WTC11 (cell line): ENCODE measurements around the gene BCAS3. TPM values are rescaled to one million over a fixed set of nuclear protein-coding genes. Genes with fewer than 3 reads are reported as not detected.

Source experiments
- ATAC-seq: fragments of 200-7000 bp; cut with Tn5 transposase; 2 replicates; pipeline ENCODE4 v1.10.0; 2021; ENCODE audit warnings: mild to moderate bottlenecking, moderate library complexity
- CTCF ChIA-PET: fragments of 300-600 bp; sonication (Branson Sonifier 250); formaldehyde crosslinking; loops from one replicate; lab custom pipeline; 2021; ENCODE audit warnings: antibody characterized with exemption; lab: Charles Lee
- POLR2A ChIA-PET: fragments of 350-600 bp; sonication (Branson Sonifier 250); formaldehyde crosslinking; loops from one replicate; lab custom pipeline; 2021; ENCODE audit warnings: antibody characterized with exemption; lab: Charles Lee
- DNase-seq: peaks from one replicate; pipeline ENCODE4 v3.0.0; 2021; ENCODE audit warnings: low spot score
- H3K27ac Mint-ChIP-seq: 2 replicates; pipeline ENCODE4 v1.8.0; 2021; ENCODE audit warnings: mixed read lengths
- H3K27me3 Mint-ChIP-seq: 2 replicates; pipeline ENCODE4 v1.8.0; 2021; ENCODE audit warnings: low read depth, mild to moderate bottlenecking, moderate library complexity, mixed read lengths
- H3K36me3 Mint-ChIP-seq: 2 replicates; pipeline ENCODE4 v1.8.0; 2021; ENCODE audit warnings: mixed read lengths
- H3K4me1 Mint-ChIP-seq: 2 replicates; pipeline ENCODE4 v1.8.0; 2022; ENCODE audit warnings: mixed read lengths
- H3K4me3 Mint-ChIP-seq: 2 replicates; pipeline ENCODE4 v1.8.0; 2021; ENCODE audit warnings: mild to moderate bottlenecking, moderate library complexity, mixed read lengths
- H3K9me3 Mint-ChIP-seq: 2 replicates; pipeline ENCODE4 v1.8.0; 2021; ENCODE audit warnings: mixed read lengths
- AR ChIP-seq: fragments of 250-450 bp; sonication (Bioruptor Pico); IDR thresholded peaks from 2 replicates; pipeline ENCODE4 v1.9.0; 2021; ENCODE audit warnings: mild to moderate bottlenecking
- ATF2 ChIP-seq: sonication (generic); formaldehyde crosslinking; IDR thresholded peaks from 2 replicates; pipeline ENCODE4 v1.8.1; 2022; ENCODE audit warnings: low read depth, missing genetic modification reagents, borderline replicate concordance
- ETV6 ChIP-seq: sonication (generic); formaldehyde crosslinking; IDR thresholded peaks from 2 replicates; pipeline ENCODE4 v1.8.1; 2022; ENCODE audit warnings: mild to moderate bottlenecking, missing genetic modification reagents
- FOXP4 ChIP-seq: sonication (generic); formaldehyde crosslinking; IDR thresholded peaks from 2 replicates; pipeline ENCODE4 v1.8.0; 2022; ENCODE audit warnings: mild to moderate bottlenecking, missing genetic modification reagents
- GRHL2 ChIP-seq: fragments of 250-450 bp; sonication (Bioruptor Pico); IDR thresholded peaks from 2 replicates; pipeline ENCODE4 v1.8.0; 2022; ENCODE audit warnings: mild to moderate bottlenecking, moderate library complexity; ENCODE audit not compliant: insufficient replicate concordance, severe bottlenecking
- MYBL2 ChIP-seq: sonication (generic); formaldehyde crosslinking; IDR thresholded peaks from 2 replicates; pipeline ENCODE4 v1.8.1; 2023; ENCODE audit warnings: mild to moderate bottlenecking, moderate library complexity, missing genetic modification reagents
- PRRX2 ChIP-seq: fragments of 250-450 bp; sonication (Bioruptor Pico); IDR thresholded peaks from 2 replicates; pipeline ENCODE4 v1.8.0; 2021; ENCODE audit warnings: mild to moderate bottlenecking
- RELA ChIP-seq: sonication (generic); formaldehyde crosslinking; IDR thresholded peaks from 2 replicates; pipeline ENCODE4 v1.8.1; 2022; ENCODE audit warnings: missing genetic modification reagents, mild to moderate bottlenecking, borderline replicate concordance
- TEAD1 ChIP-seq: sonication (generic); formaldehyde crosslinking; IDR thresholded peaks from 2 replicates; pipeline ENCODE4 v1.8.0; 2022; ENCODE audit warnings: mild to moderate bottlenecking, missing genetic modification reagents
- TP53 ChIP-seq: sonication (generic); formaldehyde crosslinking; IDR thresholded peaks from 2 replicates; pipeline ENCODE4 v1.8.1; 2023; ENCODE audit warnings: mild to moderate bottlenecking, missing genetic modification reagents
- USF2 ChIP-seq: sonication (generic); formaldehyde crosslinking; IDR thresholded peaks from 2 replicates; pipeline ENCODE4 v1.8.1; 2023; ENCODE audit warnings: mild to moderate bottlenecking, missing genetic modification reagents, moderate library complexity
- ZMAT4 ChIP-seq: fragments of 250-450 bp; sonication (Bioruptor Pico); IDR thresholded peaks from 2 replicates; pipeline ENCODE4 v1.9.0; 2021; ENCODE audit warnings: mild to moderate bottlenecking
- ZNF219 ChIP-seq: sonication (generic); formaldehyde crosslinking; IDR thresholded peaks from 2 replicates; pipeline ENCODE4 v1.8.0; 2023; ENCODE audit warnings: missing genetic modification reagents, mild to moderate bottlenecking, borderline replicate concordance
- total RNA-seq: library from RNA; stranded (reverse); gene quantifications from 3 replicates; pipeline ENCODE4 v1.2.3, GENCODE V29; 2021
- TF ChIP-seq, protein P1 (sequence below): fragments of 250-450 bp; sonication (Bioruptor Pico); IDR thresholded peaks from 2 replicates; pipeline ENCODE4 v2.1.2; 2022; ENCODE audit warnings: mild to moderate bottlenecking, moderate library complexity
- TF ChIP-seq, protein P2 (sequence below): sonication (generic); formaldehyde crosslinking; IDR thresholded peaks from 2 replicates; pipeline ENCODE4 v1.8.1; 2022; ENCODE audit warnings: low read depth, mild to moderate bottlenecking, moderate library complexity, missing genetic modification reagents, borderline replicate concordance

The BCAS3 gene
- total RNA-seq, 1 experiment from 2014 or later, result 15.5 TPM

DNA sequence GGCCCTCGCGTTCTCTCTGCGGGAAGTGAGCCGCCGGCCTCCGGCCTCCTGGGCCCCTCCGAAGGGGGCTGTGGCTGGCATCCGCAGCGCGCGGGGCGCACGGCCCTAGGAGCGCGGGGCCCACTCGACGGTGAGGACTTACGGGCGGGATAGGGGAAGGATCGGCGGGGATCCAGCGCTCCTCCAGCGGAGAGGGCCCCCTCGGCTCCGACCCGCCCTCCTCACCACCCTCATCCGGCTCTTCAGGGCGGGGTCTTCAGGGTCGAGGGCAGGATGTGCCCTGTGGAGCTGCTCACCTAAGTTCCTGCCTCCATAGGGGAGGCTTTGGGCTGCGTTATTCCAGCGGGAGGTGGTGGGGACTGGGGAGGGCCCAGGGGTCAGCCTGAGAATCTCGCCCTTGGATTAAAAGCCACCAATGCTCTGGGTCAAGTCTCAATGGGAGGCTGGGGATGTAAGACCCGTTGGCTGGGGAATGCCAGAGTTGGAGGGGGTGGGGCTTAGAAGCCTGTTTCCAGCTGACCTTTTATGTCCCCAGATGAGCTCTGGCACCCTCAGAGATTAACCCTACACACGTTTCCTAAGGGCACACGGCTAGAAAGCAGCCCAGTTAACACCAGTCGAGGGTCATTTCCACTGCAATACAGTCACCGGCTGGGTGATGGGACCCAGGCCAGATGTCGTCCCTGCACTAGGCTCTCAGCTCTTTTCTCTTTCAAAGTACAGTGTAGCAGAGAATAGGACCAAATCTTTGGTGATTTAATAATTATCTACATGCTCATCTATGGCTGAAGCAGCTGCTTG is 735.4 kb downstream of the BCAS3 start (continued):
- TF ChIP-seq ZMAT4 (CRISPR knock-in tag) (no peak), MYBL2 (CRISPR knock-in tag) (no peak), USF2 (0 out of 2 replicates have a peak, but pooled peaks have one; percentile 14), GRHL2 (CRISPR knock-in tag) (no peak), ETV6 (CRISPR knock-in tag) (no peak), TP53 (CRISPR knock-in tag) (no peak), ZNF219 (no peak), FOXP4 (0 out of 2 replicates have a peak, but pooled peaks have one; percentile 0), ATF2 (CRISPR knock-in tag) (no peak), AR (CRISPR knock-in tag) (no peak), RELA (CRISPR knock-in tag) (no peak)
- TF ChIP-seq, protein P1, sequence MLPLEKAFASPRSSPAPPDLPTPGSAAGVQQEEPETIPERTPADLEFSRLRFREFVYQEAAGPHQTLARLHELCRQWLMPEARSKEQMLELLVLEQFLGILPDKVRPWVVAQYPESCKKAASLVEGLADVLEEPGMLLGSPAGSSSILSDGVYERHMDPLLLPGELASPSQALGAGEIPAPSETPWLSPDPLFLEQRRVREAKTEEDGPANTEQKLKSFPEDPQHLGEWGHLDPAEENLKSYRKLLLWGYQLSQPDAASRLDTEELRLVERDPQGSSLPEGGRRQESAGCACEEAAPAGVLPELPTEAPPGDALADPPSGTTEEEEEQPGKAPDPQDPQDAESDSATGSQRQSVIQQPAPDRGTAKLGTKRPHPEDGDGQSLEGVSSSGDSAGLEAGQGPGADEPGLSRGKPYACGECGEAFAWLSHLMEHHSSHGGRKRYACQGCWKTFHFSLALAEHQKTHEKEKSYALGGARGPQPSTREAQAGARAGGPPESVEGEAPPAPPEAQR, result no peak
- TF ChIP-seq, protein P2, sequence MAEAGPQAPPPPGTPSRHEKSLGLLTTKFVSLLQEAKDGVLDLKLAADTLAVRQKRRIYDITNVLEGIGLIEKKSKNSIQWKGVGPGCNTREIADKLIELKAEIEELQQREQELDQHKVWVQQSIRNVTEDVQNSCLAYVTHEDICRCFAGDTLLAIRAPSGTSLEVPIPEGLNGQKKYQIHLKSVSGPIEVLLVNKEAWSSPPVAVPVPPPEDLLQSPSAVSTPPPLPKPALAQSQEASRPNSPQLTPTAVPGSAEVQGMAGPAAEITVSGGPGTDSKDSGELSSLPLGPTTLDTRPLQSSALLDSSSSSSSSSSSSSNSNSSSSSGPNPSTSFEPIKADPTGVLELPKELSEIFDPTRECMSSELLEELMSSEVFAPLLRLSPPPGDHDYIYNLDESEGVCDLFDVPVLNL (CRISPR knock-in tag), result no peak

DNA sequence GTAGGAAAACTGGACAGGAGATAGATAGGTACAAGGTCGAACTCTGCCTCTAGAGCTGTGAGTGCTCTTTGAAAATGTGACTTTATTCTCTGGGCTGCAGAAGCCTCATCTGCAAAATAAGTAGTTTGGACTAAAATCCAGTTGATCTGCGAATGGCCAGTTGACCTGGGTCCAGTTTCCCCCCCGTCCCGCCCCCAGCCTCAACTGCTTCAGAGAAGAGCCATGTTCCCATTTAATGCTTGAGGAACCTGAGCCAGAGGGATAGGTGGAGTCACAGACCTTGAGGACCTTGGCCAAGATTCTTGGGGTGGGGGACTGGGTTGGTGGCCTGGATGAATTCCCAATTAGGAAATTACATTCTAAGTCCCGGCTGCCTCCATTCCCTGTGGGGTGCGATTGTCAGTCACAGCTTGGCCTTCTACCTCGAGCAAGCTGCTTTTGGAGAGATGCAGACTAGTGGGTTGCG is 736.0 kb downstream of the BCAS3 start:
- POLR2A ChIA-PET, result interaction anchor here (0.8 kb wide), 1 partner anchor 161 kb away, joined by 5 read pairs; no protein-coding TSS in a partner anchor
- no peak for TF ChIP-seq TEAD1 (CRISPR knock-in tag)
- no peak for TF ChIP-seq FOXP4
- no peak for TF ChIP-seq PRRX2
- H3K36me3 Mint-ChIP-seq, result no peaks in the 10 kb centered on the region

More for the DNA sequence above, 736.0 kb downstream of the BCAS3 start:
- H3K27me3 Mint-ChIP-seq, result peaks cover 86% of the 10 kb centered on the region
- no peak overlapping the region for H3K27ac Mint-ChIP-seq
- no peak for ATAC-seq
- H3K9me3 Mint-ChIP-seq, result no peaks in the 10 kb centered on the region
- peak overlapping the region; percentile 73 for H3K4me3 Mint-ChIP-seq
- CTCF ChIA-PET, result interaction anchor here (0.6 to 6.4 kb wide), 13 partner anchors 13 to 344 kb away, joined by 3 to 46 read pairs (median 10); partner anchors contain the start of gene TBX2
- H3K4me1 Mint-ChIP-seq, result peaks cover 18% of the 10 kb centered on the region
- no peak for DNase-seq
